T-helper 22 cell (primary cell): Measurements from ENCODE around the gene DMAC2L.
"Not testable (repeated sequence)": the region's sequence is repeated elsewhere in the genome, so short reads cannot be mapped to it uniquely, and the experiment has no call there.

ENCODE experiments used
- DNase-seq: peaks from one replicate; pipeline ENCODE4 v3.0.0-alpha.2; 2020; ENCODE audit warnings: low read depth

The DMAC2L gene, protein sequence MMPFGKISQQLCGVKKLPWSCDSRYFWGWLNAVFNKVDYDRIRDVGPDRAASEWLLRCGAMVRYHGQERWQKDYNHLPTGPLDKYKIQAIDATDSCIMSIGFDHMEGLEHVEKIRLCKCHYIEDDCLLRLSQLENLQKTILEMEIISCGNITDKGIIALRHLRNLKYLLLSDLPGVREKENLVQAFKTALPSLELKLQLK

DNA sequence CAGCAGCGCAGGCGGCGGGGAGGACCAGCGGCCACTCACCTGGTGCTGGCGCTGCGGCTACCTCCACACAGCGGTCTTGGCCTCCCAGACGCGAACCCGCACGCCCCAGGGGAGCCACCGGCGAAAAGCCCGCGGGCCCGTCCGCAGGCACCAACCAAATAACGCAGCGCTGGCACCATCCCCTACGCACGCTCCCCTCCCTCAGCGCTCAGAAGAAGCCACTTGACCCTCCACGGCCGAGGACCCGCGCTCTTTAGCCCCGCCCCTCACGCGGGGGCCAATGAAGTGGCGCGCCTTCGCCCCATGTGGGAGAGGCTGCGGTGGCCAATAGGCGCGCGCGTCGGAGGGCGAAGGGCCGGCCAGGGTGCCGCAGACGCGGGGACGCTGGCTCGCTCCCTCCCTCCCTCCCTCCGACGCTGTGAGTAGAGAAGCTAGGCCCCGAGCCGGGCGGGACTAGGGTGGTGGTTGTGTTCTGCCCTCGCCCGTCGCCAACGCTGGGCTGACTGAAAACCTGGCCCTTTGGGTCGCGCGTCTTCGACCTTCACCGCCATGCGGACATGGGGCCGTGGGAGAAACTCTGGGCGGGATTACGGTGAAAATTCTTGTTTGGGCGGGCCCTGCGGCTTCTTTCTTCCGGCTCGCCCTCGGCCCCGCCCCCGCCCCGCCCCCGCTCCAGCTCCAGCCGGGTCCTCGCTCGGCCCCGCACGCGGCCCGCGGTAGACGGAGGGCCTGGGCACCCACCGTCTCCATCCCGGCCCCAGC is at the start of gene DMAC2L, which contains the start of gene L2HGDH:
TSS of gene DMAC2L (plus strand) at position 353 of the 762 bp plus-strand sequence. CDS start 9,164 bp downstream, outside the sequence.
TSS of gene L2HGDH (minus strand) at position 258 of the 762 bp plus-strand sequence. CDS start at position 179, 79 bp downstream.
- peak; percentile 81 for DNase-seq

DNA sequence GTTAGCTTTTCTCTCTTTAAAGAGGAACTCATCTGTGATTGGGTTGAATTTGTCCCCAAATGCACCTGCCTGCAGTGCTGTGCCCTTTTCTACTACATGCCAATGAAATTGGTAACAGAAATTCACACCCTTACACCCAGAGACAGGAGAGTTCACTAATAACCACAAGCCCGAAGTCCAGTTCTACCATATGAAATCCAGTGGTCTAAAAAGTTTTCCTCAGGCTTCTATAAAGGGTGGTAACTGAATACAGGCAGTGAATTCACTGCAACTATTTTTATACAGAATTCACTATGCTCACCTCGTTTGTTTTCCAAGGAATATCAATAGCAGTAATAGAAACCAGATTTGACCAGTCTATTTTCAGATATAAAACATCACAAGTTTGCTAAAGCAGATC is 49.3 kb upstream of the DMAC2L start:
- no peak for DNase-seq

DNA sequence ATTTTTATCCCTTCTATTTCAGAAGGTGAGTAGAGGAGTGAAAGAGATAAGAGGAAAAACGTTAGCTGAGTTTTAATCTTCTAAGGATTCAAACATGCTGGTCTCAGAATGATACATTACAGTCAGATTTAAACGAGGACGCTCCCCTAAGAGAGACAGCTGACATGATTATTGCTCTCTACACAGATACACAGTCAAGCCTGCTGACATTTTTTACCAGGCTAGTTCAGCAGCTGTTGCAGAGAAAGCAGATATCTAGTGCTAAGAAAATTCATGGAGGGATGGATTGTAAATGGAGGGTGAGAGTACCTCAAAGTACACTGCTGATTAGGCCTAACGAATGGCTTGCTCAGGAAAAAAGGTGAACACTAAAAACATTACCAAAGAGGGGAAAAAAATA is 48.8 kb upstream of the DMAC2L start:
- DNase-seq: no peak

DNA sequence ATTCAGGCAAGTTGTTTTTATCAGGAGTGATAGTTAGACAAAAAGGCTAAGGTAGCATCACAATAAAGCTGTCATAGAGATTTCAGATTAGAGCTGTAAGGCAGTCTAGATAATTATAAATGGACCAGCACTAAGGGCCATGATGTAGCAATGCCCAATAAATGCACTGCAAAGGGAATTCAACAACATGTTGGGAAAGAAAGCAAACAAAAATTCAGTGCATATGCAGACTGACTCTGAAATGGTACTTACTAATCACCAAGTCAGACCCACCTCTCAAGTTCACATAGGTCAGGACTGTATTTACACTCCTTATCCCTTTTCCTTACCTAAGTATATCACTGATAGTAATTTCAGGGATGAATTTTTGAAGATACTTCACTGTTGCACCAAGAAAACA is 47.1 kb upstream of the DMAC2L start:
- DNase-seq: no peak

DNA sequence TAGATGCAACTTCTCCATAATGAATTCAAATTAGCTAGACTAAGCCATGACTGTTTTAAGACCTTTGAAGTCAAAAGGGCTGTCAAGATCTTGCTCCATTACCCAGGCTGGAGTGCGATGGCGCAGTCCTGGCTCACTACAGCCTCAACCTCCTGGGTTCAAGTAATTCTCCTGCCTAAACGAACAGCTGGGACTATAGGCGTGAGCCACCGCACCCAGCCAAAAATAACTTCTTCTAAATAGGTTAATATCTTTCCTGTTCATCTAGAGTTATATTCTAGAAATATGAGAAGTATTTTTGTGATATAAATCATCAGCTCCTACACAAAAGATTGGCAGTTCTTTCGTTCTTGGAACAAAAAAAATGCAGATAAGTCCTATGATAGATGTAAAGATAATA is 41.2 kb upstream of the DMAC2L start:
- no peak for DNase-seq

DNA sequence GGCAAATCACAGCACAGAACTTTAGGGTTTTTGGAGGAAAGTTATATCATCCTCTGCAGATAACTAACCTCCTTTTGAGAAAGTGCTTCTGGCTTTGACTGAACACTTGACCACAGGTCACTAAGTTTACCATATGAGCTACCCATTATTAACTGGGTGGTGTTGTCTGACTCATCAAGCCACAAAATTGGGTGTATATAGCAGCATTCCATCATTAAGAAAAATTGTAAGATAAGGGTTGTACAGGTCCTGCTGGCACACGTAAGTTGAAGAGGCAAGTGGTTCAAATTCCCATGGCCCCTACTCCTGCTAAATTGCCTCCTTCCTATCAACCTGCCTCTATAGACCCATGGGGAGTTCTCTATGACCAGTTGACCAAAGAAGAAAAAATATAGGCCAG is 39.6 kb upstream of the DMAC2L start:
- DNase-seq: no peak

DNA sequence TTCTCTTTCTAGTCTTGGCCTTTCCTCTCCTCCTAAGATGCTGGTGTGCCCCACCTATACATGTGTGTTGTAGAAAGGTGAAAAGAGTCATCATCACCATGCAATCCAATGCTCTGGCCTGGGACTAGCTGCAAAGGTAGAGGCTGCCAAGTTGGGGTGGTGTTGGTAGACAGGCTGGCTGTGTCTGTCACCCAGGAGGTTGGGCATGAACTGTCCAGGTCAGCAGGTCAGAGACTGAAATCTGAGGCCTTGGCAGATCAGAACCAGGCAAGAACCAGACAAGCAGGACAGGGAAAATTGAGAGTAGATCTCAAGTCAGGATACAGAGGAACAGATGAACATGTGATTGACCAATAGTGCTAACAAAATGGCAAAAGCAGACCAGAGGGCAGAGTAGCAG is 26.3 kb upstream of the DMAC2L start:
- no peak for DNase-seq

DNA sequence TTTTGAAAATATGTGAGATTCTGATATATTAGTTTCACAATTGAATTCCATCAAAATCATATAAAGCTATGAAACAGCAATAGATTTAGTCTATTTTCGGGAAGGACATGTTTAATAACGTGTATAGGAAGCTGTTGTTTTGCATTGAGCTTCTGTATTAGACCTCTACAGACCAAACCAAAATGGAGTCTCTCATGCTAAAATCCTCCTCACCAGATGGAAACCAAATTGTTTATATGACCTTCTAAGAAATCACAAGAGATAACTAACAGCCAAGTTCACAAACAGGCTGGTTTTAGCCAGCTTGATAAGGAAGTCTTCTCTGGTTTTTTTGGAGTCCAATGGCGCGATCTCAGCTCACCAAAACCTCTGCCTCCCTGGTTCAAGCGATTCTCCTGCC is 24.0 kb upstream of the DMAC2L start:
- no peak for DNase-seq

DNA sequence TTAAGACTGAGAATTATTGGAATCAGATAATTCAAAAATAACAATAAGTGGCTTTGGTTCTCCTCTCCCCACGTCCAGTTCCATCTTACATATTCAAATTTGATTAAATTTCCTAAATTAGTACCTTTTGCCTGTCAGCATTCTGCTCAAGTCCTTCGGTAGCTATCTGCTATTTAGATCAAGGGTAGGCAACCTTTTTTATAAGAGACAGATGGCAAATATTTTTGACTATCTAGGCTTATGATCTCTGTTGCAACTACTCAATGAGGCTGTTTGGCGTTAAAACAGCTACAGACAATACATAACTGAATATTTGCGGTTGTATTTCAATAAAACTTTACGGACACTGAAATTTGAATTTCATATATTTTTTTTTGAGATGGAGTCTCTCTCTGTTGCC is 21.8 kb upstream of the DMAC2L start:
- DNase-seq: no peak

DNA sequence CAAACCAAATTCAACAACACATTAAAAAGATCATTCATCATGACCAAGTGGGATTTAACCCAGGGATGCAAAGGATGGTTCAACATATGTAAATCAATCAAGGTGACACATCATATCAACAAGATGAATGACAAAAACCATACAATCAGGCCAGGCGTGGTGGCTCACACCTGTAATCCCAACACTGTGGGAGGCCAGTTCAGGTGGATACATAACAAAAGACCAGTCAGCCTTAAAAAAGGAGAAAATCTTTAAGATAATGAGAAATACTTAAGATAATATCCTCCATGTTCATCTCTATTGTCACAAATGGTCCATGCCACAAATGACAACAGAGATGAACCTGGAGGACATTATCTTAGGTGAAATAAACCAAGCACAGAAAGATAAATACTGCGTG is 12.5 kb upstream of the DMAC2L start:
- no peak for DNase-seq

DNA sequence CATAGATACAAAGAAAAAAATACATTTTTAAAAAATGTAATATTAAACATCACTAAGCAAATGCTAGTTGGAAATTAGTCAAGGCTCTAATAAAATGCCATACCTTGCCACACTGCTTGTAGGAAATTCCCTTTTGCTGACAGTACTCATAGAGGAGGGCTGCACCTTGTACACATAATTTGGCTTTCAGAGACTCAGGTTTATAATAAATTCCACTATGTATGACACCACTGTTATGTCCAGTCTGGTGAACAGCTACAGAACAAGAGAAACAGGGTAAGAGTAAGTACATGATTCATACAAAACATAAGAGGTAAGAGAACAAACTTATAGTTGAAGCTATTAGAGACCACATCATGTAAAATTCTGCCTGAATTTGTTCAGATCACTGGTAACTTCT is 10.2 kb upstream of the DMAC2L start:
- DNase-seq: no peak

DNA sequence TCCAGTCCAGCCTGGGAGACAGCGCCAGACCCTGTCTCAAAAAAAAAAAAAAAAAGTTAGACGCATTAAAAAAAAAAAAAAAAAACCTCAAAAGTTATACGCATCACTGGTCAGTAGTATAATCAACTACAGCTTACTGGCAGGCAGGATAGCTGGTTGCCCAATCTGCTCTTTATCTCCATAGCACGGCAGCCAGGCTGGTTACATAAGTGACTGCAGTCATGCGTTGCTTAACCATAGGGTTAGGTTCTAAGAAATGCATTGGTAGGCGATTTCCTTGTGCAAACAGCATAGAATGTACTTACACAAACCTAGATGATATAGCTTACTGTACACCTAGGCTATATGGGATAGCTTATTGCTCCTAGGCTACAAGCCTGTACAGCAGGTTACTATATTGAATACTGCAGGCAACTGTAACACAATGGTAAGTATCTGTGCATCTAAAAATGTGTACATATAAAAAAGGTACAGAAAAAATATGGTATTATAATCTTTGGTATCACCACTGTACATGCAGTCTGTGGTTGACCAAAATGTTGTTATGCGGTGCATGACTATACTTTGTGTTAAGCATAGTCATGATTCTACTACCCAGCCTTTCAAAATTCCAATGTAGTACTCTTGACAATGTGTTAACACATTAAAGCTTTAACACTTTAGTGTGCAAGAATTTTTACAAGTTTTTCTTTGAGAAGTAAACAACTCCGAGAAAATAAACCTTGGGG is 8.2 kb upstream of the DMAC2L start:
- DNase-seq: no peak

DNA sequence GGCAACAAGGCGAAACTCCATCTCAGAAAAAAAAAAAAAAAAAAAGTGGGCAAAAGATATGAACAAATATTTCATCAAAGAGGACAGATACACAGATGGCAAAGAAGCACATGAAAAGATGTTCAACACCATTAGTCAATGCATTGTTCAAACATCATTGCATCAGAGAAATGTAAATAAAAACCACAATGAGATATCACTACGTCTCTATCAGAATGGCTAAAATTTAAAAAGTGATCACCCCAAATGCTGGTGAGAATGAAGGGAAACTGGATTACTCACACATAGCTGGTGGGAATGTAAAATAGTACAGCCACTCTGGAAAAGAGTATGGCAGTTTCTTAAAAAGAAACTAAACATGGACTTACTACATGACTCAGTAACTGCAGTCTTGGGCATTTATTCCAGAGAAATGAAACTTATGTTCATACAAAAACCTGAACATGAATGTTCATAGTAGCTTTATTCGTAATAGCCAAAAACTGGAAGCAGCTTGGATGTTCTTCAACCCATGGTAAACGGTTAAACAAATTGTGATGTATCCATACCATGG is 3.7 kb upstream of the DMAC2L start:
- no peak for DNase-seq

DNA sequence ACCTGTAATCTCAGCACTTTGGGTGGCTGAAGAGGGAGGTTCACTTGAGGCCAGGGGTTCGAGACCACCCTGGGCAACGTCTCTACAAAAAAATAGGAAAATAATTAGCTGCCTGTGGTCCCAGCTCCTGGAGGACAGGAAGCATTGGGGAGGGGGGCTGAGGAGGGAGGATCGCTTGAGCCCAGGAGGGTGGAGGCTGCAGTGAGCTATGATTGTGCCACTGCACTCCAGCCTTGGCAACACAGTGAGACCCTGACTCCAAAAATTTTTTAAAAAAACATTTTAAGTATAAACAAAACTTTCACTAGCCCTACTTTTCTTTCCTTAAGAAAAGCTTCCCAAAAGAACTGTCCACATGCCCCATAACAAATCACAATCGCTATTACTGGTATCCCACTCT is 1.7 kb upstream of the DMAC2L start:
- DNase-seq: no peak

DNA sequence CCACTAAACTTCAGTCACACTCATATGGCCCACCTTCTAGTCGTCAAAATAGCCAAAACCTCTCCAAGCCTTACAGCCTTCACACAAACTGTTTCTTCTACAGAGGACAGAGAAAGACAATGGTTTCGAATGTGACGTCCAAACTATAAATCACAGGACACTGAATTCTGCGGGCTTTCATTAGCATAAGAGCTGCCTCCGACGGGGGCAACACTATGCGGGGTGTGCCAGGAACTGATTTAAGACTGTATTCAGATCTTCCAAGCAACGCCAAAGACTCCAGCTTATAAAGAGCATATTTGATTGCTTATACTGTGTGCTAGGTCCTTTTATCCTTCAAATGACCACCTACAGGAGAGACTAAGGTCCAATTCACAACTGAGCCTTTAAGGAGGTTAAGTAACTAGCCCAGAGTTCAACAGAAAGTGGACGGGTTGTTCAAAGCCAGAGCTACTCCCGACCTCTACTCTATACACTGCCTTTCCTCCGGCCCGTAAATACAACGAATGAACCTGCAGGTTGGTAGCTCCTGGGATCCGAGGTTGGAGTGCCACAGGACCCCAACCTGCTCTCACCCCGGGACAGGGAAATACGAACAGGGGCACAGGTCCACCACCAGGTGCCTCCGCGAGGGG is 670 bp upstream of the DMAC2L start:
- no peak for DNase-seq

DNA sequence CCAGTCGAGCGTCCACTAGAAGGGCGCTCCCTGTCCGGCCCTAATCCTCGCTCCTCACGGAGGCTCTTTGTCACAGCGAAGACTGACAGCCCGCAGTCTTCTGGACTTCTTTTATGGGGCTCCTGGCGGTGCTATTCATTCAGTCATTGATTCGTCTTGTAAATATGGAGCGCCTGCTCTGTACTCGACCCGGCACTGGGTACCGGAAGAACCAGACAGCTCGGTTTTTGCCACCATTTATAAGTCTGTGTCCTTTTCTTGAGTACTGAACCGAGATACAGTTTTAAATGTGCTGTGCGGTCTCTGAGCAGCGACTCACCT is 570 bp downstream of the DMAC2L start:
- DNase-seq: peak; percentile 39

DNA sequence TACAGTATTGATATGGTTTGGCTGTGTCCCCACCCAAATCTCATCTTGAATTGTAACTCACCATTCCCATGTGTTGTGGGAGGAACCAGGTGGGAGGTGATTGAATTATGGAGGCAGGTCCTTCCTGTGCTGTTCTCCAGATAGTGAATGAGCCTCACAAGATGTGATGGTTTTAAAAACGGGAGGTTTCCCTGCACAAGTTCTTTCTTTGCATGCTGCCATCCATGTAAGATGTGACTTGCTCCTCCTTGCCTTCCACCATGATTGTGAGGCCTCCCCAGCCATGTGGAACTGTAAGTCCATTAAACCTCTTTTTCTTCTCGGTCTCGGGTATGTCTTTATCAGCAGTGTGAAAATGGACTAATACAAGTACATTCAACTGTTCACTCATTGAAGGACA is 2.0 kb downstream of the DMAC2L start:
- DNase-seq: not testable (repeated sequence)

DNA sequence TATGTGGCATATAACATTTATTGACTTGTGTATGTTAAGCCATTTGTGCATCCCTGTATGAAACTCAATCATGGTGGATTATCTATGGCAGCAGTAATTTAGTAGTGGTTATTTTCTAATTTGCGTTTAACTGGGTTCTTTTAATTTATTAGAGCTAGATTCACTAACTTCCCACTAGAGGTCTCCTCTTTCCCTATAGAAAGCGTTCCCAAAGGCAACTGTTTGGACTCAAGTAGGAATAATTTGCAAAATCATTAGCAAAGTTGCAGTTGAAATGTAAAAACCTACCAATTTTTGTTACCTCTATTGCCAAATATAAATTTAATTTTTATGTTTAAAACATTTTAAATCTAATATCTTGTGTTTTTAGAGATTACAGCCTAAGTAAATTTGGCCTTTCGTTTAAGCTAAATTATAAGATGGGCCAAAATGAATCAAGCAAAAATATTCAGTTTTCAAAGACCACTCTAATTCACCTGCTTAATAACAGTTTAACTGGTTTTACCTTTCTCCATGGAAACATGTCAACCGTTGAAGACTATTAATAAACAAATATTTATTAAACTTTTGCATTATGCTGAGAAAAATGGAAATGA is 6.0 kb downstream of the DMAC2L start:
- no peak for DNase-seq

DNA sequence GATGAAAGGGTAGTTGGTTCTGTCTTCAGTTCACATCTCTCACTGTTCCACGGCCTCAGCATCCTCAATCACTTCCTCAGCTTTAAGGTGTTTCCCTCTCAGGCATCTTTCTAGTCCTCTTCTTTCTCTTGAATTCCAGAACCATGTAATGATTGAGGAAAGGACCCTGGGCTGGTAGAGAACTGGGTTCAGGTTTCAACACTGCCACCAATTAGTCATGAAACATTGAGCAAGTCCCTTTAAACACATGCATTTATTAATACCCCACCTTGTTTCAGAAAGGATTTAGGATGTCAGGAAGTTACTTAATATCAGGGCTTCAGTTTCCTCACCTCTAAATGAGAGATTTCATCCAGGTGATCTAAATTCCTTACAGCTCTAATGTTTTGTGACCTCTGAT is 7.2 kb downstream of the DMAC2L start:
- DNase-seq: no peak

DNA sequence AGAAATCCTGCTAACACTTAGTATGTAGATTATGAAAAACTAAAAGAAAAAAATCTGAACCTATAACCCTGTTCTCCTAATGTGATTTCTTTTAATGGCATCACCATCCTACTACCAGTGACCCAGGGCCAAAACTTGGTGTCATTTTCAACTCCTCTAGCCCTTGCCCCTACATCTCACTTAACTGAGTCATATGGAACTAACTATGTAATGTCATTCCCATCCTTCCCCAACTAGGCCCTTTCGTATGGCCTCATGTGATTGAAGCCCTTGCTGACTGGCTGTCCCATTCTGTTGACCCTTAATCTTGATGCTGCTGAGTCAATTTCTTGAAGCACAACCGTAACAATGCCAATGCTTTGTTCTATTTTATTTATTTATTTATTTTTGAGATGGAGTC is 7.6 kb downstream of the DMAC2L start:
- DNase-seq: no peak

DNA sequence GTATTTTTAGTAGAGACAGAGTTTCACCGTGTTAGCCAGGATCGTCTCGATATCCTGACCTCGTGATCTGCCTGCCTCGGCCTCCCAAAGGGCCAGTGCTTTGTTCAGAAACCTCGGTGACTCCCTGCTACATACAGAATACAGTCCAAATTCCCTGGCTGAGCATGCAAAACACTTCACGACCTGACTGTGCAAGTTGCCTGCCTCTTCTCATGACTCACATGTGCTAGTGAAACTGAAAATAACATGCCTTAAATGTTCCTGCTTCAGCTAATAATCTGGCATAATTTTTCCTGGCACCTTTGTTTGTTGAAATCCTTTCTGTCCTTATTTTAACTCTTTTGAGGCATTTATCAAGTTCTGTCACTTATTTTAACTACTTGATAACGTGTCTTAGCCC is 8.2 kb downstream of the DMAC2L start:
- no peak for DNase-seq

DNA sequence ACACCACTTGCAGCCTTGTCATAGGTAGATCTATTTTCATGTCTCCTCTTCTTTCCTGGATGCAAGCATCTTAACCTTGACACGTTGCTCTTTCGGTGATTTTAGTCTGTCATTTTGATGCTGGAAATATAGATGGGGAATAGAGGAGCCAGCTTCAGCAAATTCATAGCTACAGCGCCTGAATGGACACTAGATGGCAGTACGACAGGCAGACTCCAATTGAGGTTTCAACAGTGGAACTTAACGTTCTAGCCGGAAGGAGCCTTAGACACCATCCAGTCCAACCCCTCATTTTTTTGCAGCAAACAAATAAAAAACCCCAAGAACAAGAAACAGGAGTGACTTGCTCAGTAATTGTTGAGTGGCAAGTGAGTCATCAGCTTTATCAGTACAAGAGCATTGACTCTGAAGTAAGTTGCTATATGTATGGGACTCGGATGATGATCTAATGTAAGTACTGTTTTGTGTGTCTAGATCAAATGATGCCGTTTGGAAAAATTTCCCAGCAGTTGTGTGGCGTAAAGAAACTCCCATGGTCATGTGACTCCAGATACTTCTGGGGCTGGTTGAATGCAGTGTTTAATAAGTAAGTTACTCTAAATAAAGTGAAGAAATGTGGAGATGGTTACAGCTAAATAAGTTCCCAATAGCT is 9.0 kb downstream of the DMAC2L start:
- DNase-seq: peak; percentile 58
